NOMO-1 treated with dmso at 0.1 percent for 144 hours (cell line): Measurements from ENCODE around the gene HOXA2.

Source experiments
- DNase-seq: peaks from one replicate; lab custom pipeline; 2025; ENCODE audit not compliant: unreplicated experiment; lab: John Stamatoyannopoulos, UW

HOXA2 gene

GRCh38 chr7:27102581-27103442, at the start of gene HOXA2:
TSS of gene HOXA2 (minus strand) at chr7:27102683. CDS start at chr7:27102500, 183 bp downstream.
- DNase-seq, result no peak

GRCh38 chr7:27151341-27151930, 49.0 kb upstream of the HOXA2 start:
- DNase-seq, result no peak

GRCh38 chr7:27150568-27151340, 48.3 kb upstream of the HOXA2 start:
- peak; percentile 57 for DNase-seq

GRCh38 chr7:27149842-27150567, 47.5 kb upstream of the HOXA2 start:
- no peak for DNase-seq

GRCh38 chr7:27148756-27149641, 46.5 kb upstream of the HOXA2 start:
- no peak for DNase-seq

- DNase-seq, result no peak
Measured at GRCh38 chr7:27148031-27148755, 45.7 kb upstream of the HOXA2 start.

GRCh38 chr7:27147199-27148030, 44.9 kb upstream of the HOXA2 start, which contains the start of gene HOXA6:
TSS of gene HOXA6 (minus strand) at chr7:27147774. CDS start at chr7:27147749, 25 bp downstream.
- no peak for DNase-seq

- DNase-seq, result no peak
Measured at GRCh38 chr7:27146491-27147198, 44.2 kb upstream of the HOXA2 start.

GRCh38 chr7:27145914-27146412, 43.5 kb upstream of the HOXA2 start:
- DNase-seq, result no peak

GRCh38 chr7:27145165-27145913, 42.9 kb upstream of the HOXA2 start:
- DNase-seq, result no peak

- DNase-seq, result no peak
Measured at GRCh38 chr7:27144781-27145164, 42.3 kb upstream of the HOXA2 start.

GRCh38 chr7:27143950-27144780, 41.7 kb upstream of the HOXA2 start:
- DNase-seq, result no peak

GRCh38 chr7:27143023-27143949, 40.8 kb upstream of the HOXA2 start, which contains the start of gene HOXA5:
TSS of gene HOXA5 (minus strand) at chr7:27143681. CDS start at chr7:27143607, 74 bp downstream.
- DNase-seq, result no peak

GRCh38 chr7:27142580-27143022, 40.1 kb upstream of the HOXA2 start:
- DNase-seq, result no peak
